GM19328 (cell line): ENCODE results near the gene SRRD.
"Not testable (repeated sequence)": the region's sequence is repeated elsewhere in the genome, so short reads cannot be mapped to it uniquely, and the experiment has no call there.

Experiments used
- ATAC-seq: cut with Tn5 transposase; IDR thresholded peaks from one replicate; pipeline ENCODE4 v1.9.1; 2021; ENCODE audit warnings: mild to moderate bottlenecking, moderate library complexity; ENCODE audit not compliant: unreplicated experiment

SRRD gene

GRCh38 chr22:26514419-26515161, 30.9 kb downstream of the SRRD start:
- no peak for ATAC-seq

- ATAC-seq: no peak
Measured at GRCh38 chr22:26515931-26516330, 32.3 kb downstream of the SRRD start.

GRCh38 chr22:26516503-26516902, 32.8 kb downstream of the SRRD start:
- ATAC-seq: no peak

- ATAC-seq: no peak
Measured at GRCh38 chr22:26517429-26517828, 33.8 kb downstream of the SRRD start.

- ATAC-seq: no peak
Measured at GRCh38 chr22:26522012-26522411, 38.3 kb downstream of the SRRD start.

- no peak for ATAC-seq
Measured at GRCh38 chr22:26522592-26522991, 38.9 kb downstream of the SRRD start.

- no peak for ATAC-seq
Measured at GRCh38 chr22:26524870-26525269, 41.2 kb downstream of the SRRD start.

- no peak for ATAC-seq
Measured at GRCh38 chr22:26525946-26526564, 42.4 kb downstream of the SRRD start.

GRCh38 chr22:26527167-26527566, 43.5 kb downstream of the SRRD start:
- no peak for ATAC-seq

- ATAC-seq: no peak
Measured at GRCh38 chr22:26527574-26528465, 44.1 kb downstream of the SRRD start.

GRCh38 chr22:26528518-26528917, 44.8 kb downstream of the SRRD start:
- not testable (repeated sequence) for ATAC-seq

GRCh38 chr22:26529345-26529744, 45.7 kb downstream of the SRRD start:
- ATAC-seq: no peak

GRCh38 chr22:26534171-26534855, 50.6 kb downstream of the SRRD start:
- no peak for ATAC-seq

- ATAC-seq: no peak
Measured at GRCh38 chr22:26534874-26535602, 51.4 kb downstream of the SRRD start.

GRCh38 chr22:26535603-26535908, 51.9 kb downstream of the SRRD start:
- no peak for ATAC-seq

GRCh38 chr22:26536056-26536761, 52.5 kb downstream of the SRRD start:
- ATAC-seq: no peak

- no peak for ATAC-seq
Measured at GRCh38 chr22:26536762-26537134, 53.1 kb downstream of the SRRD start.

- ATAC-seq: no peak
Measured at GRCh38 chr22:26540119-26540518, 56.4 kb downstream of the SRRD start.

GRCh38 chr22:26541167-26541819, 57.6 kb downstream of the SRRD start:
- ATAC-seq: no peak
